IPS-NIHi7 (cell line): Measurements from ENCODE around the gene SHC1.

Experiments
- DNase-seq: peaks from one replicate; pipeline ENCODE4 v3.0.0; 2012; ENCODE audit warnings: mixed read lengths; ENCODE audit errors: extremely low spot score

SHC1 gene

DNA sequence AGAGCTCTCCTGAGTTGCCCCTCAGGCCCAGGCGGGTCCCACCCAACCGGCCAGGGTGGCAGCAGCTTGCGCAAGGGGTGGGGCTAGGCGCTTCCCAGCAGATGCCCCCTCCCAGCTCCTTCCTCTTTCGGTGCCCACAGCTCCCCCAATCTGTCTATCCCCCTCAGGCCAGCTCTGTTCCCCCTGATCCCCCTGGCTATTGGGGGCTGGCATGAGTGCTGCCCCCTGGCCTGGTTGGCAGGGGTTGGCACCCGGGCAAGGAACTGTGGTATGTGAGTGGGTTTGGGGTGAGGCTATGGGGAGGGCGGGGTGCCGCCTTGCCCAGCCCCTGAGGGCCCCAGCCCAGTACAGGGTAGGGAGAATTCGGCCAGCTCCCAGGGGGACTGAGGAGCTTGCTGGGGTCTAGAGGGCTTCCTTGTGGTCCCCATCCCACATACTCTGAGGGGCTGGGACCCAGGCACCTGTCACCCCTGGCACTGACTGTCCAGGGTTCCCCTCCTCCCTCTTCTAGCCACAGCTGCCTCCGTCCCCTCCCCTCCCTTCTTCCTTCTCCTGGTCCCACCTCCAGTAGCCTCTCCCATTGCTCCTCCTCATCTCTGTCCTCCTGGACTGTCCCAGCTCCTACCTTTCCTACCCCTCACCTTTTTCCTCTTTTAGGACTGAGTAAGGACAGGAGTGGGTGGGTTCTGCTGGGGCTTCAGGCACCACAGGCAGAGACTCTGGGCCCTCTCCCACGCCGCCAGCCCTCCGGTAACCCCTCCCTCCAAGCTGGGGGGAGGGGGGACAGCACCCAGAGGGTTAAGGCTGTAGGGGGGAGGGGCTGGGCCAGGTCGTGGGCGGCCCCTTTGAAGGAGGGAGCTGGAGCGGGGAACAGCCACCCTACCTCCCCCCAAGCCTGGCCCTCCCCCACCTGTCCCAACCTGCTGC, 37.7 kb upstream of the SHC1 start:
- no peak for DNase-seq

DNA sequence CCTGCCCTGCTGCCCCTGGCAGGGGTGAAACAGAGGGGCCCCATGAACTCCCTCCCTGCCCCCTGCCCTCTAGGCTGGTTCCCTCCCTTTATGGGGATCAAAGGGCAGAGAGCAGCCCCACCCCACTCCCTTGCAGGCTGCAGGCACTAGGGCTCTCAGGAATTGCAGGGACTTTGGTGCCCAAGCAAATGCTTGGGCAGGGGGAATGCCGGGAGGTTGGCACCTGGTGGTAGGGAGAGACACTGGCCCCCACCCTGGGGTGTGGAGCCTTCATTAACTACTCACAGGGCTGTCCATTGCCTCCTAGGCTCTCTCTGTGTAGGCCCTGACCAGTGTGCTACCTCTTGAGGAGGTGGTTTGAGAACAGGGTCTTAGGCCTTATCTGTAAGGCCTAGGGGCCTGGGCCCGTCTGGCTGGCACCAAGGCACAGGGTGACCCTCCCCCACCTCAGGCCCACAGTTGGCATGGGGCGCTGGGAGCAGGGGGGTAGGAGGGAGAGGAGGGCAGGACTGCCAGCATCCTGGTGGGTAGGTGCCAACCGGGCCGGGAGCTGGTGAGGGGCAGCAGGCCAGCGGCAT, 36.8 kb upstream of the SHC1 start:
- DNase-seq = no peak

DNA sequence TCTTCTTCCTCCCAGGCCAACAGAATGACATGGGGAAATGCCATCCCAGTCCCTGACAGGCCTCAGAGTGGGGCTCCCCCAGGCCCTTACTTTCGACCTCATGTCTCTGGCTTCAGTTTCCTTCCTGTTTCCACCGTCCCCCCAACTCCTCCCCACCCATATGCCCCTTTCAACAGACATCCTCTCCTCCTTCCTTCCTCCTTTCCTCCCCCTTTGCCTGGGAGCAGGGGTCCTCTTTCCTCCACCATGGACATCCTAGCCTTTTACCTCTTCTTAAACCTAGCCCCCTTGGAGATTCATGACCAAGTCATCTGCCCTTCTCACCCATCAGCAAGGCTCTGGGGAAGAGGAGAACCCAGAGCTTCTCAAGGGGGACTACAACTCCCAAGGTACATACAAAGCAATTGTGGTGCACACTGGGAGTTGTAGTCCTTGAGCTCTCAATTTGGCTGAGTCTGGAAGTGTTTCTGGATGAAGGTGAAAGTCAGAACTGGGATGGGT, 36.1 kb upstream of the SHC1 start:
- DNase-seq = no peak

DNA sequence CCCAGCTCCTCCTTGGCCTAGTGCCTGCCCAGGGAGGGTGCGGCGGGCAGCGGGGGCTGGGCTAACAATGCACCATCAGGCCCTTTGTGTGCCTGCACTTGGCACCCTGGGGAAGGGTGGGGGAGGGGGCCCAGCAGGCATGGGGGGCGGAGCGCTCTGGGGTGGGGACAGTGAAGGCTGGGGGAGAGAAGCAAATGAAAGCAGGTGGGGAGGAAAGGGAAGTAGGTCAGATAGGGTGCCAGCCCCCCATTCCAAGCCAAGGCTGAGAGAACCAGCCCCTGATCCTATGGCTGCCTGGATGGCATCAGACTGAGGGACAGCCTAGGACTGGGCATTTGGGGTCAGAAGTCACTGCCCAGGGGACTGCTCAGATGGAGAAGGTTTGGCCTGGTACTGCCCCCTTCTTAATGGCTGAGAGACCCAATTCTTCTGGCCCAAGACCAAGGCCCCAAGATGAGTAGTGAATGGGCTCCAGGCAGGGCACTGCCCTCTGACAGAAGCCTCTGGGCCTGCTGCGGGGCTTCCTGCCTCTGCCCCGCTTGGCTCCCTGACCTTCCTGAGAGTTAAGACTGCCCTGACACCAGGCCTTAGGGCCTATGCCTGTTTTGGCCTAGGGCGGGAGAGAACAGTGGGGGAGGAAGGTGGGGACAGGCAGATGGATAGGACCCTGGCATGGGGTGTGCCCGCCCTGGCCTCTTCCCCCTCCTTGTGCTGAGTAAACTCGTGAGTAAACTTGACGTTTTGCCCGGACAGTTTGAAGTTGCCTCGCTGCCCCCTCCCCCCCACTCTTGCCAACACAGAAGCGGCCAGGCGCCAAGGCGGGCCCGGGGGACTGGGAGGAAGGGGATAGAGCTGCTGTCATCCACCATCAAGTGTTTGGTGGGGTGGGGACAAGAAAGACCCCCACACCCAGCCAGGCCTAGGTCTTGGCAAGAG, 34.8 kb upstream of the SHC1 start:
- DNase-seq = no peak

DNA sequence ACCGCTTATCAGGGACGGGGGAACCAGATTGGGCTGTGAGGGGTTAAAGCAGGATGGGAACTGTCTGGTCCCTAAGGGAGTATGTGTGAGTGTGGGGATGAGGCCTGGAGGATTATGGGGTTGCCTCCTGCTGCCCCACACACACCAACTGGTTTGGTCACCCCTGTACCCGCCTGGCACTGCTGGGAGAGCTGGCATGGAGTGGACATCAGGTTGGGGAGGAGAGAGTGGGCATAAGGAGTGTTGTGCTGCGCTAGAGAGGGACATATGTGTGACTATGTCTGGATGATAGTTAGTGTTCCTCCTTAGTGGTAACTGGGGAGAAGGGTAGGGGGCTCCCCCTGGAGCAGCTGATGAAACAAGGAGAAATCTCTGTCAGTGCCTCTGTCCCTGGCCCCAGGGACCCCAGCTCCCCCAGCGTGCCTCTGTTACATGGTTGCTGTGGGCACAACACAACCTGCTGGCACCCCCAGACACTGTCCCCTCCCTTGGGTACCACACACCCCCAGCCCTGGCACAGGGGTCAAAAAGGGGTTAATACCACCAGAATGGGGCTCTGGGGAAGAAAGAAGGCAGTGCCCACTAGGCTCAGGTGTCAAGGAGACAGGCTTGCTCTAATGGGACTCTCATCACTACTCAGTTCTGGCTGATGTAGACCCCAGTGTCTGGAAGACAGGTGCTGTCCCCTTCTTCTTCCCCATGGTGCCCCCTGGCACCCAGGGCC, 34.0 kb upstream of the SHC1 start:
- DNase-seq = no peak

DNA sequence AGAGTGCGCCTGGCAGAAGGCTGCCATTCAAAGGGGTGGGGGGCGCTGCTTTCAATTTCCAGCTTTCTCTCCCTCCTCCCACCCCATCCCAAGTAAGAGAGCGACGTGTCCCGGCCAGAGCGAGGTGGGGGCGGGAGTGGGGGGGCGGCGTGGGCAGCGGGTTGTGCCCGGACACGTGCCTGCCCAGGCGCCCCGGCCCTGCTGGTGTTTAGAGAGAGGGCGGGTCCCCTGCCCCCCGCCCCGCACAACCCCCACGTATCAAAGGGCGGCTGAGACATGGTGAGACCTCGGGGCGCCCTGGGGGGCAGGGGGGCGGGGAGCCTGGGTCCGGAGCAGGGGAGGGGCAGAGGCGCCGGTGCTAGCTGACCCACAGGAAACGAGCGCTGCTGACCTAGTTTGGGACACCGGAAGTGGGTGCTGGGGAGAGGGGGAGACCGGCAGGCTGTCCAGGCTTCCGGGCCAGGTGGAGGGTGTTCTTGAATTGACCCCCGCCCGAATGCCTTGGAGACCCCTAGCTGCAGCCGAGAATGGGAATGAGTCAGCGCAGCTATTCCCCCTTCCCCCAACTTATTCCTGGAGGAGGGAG, 33.3 kb upstream of the SHC1 start:
- peak; percentile 53 for DNase-seq

DNA sequence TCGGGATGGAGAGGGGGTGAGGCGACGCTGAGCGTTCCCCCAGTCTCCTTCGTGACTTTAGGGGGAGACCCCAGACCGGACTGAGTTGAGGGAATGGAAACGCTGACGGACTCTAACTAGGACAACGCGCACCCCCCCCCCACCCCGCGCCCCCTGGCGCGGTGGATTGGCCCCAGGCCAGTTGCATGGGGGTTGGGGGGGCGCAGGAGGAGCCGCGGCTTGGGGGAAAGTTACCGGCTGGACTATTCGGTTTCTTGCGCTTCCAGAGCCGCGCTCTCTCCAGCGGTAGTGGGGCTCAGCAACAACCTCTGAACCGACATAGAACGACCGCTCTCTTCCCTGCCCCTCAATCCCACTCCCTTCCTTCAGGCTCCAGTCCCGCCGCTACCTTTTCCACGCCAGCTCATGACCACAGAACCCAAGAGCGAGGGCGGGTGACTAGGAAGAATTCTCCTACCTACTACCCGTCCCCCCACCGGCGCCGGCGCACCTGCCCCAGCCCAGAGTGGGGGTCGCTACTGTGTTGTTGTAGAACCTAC, 32.7 kb upstream of the SHC1 start:
- no peak for DNase-seq

DNA sequence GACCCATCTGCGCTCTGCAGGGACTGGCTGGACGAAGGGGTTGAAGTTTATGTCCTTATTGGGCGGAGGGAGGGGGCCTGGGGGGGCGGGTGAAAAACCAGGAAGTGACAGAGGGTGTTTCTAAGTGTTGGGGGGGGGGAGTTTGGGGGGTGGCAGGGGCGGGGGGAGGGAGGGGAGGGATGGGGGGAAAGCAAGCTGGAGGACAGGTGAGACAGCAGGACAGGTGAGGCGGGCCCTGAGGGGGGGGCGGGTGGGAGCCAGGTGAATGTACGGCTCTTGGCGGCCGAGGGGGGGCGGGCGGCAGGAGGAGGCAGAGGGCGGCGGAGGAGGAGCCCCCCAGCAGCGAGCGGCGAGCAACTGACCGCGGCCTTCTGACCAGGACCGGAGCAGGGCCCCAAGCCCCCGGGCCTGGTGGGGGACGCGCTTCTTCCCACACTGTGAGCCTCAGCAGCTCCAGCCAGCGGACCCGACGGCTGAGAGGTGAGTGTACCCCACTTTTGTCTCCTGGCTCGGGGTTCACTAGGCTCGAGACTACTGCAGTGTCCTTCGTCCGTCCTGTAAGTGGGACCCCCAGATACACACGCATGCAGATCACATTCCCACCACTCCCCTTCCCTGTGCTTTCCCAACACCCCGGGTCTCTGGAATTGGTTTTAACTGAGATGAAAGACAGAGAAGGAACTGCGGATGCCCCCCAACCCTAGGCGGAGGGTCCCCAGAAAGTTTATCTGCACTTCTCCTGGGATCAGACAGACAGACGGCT, 32.1 kb upstream of the SHC1 start, which contains the start of gene ZBTB7B:
Gene ZBTB7B (plus strand): TSS at position 339 of the 763 bp plus-strand sequence. CDS start 11,859 bp downstream, outside the sequence.
- no peak for DNase-seq

DNA sequence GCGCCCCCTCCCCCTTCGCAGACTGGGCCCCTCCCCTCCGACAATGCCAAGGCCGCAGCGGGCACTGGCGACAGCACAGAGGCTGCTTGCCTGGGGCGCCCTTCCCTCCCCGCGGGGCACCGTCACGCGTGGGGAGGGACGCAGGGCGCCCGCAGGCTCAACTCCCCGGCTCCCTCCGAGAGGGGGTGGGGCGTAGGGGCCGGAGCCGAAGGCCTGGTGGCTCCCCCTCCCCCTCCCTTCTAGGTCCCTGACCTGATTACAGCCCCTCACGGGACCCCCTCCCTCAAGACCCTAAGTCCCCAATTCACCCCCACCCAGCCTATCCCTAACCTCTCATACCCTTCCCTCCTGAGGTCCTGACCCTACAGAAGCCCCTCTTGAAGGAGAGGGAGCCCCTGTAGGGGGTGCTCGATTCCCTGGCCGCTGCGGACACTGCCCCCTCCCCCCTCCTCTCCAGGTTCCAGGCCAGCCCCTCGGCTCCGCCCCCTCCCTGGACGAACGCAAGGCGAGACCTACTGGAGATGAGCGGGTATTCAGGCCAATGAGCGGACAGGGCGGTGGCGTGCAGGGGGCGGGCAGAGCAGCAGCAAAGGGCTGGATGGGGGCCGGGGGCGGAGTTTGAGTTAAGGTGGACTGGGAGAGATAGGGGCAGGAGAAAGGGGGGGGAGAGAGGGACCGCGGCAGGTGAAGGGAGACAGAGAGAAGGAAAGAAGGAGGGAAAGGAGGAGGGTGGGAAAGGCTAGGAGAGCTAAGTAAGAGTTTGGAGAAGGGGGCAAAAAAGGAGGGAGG, 31.3 kb upstream of the SHC1 start:
- peak; percentile 91 for DNase-seq

DNA sequence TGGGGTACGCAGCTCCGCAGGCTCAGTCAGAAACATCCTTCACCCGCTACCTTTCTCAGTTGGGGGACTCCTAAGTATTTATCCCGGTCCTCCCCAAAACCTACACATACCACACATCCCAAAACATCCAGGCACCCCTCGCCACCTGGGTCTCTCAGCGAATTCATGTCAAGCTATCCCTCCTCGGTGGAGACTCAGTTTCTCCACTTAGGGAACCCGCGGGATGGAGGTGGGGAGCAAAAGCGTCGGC, 30.8 kb upstream of the SHC1 start:
- DNase-seq = no peak

DNA sequence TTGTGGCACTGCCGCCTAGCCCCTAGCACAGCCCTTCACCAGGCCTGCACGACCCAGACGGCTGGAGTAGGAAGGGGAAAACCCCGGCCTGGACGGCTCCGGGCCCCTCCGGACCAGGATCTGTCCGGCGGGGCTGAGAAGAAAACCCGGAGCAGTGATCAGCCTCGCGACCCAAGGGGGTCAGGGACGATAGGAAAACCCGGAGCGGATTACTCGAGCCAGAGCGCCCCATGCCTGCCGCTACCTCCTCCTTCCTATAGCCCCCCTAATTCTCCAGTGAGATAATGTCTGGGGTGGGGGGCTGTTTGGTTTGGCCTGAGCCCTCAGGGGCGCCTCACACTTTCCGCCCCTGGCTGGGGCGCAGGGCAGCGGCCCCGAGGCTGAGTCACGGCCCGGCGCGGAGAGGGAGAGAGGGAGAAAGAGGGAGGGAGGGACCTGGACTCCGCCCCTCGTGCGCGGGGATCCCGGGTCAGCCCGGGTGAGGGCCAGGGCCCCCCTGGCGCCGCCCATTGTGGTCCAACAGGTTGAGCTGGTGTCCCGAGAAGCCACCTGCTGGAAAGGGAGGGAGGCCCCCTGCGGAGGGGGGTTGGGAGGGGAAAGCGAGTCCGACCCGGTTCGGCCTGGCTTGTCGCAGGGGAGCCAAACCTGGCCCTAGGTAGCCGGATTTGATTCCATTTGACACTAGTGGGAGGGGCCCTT, 30.3 kb upstream of the SHC1 start:
- peak; percentile 86 for DNase-seq

DNA sequence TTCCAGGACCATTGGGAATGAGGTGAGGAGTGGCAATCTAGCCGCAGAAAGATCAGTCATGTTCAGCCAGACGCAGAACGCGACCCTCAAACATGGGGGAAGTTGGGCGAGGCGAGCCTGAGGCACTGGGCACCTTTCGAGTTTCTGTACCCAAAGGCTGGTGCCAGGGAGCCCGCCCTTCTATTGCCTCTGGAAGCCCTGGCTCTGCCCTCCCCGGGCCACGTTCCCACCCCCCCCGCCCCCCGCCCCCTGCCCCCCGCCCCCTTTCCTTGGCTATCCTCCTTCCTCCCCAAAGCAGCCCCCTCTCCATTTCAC, 29.8 kb upstream of the SHC1 start:
- no peak for DNase-seq

DNA sequence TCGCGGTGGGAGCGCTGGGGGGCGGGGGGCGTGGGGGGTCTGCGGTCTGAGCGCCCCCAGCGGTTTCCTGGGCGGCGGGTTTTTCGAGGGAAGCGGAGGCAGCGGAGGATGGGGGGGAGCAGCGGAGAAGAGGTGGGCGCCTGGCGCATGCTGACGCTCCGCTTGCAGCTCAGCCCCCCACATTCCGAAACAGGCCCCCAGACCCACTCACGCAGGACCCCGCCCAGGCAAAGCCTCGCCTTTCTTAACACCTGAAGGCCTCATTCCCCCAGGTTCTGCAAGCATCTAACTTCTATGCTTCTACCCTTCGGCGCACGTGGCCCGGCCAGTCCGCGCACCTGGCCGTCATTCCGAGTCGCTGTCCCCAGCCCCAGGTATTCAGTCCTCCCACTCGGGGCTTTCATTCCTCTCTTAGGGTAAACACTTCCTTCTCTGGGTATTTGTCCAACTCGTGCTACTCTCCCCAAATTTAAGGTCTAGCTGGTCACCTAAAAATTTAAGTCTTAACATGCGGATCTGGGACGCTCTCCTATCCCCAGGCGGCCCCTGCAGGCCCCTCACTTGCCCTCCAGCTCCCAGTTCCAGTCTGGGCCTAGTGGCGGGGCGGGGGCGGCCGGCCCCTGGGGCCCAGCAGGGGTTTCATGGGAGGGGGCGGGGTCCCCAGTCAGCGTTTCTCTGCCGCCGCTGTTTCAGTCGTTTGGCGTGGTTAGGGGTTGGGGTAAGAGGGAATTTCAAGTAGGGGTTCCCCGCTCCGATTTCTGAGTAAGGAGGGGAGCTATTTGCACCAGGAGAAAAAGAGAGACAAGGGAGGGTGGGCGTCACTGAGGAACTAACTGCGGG, 29.2 kb upstream of the SHC1 start:
- peak; percentile 65 for DNase-seq

DNA sequence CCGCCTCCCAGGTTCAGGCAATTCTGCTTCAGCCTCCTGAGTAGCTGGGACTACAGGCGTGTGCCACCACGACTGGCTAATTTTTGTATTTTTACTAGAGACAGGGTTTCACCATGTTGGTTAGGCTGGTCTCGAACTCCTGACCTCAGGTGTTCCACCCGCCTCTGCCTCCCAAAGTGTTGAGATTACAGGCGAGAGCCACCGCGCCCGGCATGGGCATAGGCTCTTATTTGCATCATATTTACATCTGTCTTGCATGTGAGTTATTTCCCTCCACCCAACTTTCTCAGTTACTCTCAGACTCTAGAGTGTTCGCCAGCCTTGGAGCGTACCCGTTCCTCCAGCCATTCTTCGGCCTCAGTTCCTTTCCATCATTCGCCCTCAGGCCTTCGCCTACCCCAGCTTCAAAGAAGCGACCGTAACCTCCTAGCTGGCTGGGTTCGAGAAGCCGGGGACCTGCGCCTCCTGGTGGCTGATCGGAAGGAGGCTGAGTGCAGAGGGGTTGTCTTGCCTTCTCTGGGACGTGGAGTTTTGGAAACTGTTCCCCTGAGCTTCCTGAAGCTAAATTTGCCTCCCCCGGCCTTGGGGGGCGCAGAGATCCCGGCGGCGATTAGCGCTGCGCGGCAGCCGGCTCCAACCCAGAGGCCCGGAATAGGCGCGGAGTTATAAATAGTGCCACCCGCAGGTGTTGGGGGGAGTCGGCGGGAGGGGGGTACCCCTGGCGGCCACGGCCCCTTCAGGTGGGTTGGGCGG, 28.4 kb upstream of the SHC1 start:
- peak; percentile 82 for DNase-seq

DNA sequence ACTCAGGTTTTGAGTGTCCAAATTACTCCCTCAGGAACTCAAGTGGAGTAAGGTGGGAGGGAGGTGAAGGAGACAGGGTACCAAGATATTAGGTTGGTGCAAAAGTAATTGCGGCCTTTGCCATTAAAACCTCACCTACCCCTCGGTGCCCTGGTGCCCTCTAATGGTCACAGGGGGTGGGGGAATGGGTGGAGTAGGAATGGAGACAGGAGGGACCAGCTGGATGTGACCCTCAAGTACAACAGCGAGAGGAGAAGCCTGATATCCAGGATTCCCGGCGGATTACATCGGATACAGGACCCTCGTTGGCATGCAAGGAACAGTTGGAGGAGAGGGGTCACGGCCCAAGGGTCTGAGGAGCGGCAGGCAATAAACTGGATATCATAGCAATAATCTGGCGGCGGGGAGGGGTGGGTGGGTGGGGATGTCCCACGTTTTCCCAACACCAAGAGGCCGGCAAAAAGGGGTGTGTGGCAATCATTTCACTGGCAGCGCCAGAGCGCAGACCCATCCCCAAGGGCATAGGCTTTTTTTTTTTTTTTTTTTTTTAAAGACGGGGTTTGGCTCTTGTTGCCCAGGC, 27.7 kb upstream of the SHC1 start:
- no peak for DNase-seq

DNA sequence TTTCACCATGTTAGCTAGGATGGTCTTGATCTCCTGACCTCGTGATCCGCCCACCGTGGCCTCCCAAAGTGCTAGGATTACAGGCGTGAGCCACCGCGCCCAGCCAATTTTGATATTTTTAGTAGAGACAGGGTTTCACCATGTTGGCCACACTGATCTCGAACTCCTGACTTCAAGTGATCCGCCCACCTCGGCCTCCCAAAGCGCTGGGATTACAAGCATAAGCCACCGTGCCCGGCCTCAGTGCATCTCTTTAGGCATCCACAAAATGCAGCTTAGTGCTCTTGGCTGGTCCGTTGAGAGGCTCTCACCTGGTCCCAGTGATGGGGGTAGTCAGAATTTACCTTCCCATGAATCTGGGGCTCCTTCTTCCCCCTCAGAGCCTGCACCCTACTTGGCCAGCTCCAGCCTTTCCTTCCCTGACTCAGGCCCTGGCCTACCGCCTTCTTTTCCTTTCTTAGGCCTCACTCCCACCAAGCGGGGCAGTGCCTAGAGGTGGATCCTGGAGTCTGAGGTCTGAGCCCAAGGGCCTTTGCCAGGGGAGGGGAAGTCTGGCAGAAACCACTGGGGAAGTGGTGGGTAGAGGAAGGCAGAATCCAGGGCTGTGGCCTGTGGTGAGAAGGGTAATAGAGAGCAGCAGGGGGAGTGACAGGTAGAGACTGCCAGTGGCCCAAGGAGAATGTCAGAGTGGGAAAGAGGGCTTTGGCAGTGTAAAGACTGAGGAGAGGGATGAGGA, 26.6 kb upstream of the SHC1 start:
- DNase-seq = no peak
